GM12892 (cell line): ENCODE results near the gene TM4SF18.

Source experiments
- POLR2A ChIP-seq: IDR thresholded peaks from 2 replicates; pipeline ENCODE4 v1.6.1; 2011; ENCODE audit warnings: low read depth, low read length, control low read depth
- POLR2AphosphoS5 ChIP-seq: IDR thresholded peaks from 2 replicates; pipeline ENCODE4 v1.6.1; 2011; ENCODE audit warnings: low read depth, low read length, control low read depth
- TAF1 ChIP-seq: IDR thresholded peaks from 2 replicates; pipeline ENCODE4 v1.6.1; 2011; ENCODE audit warnings: low read depth, mild to moderate bottlenecking, control low read depth, low read length, borderline replicate concordance

DNA sequence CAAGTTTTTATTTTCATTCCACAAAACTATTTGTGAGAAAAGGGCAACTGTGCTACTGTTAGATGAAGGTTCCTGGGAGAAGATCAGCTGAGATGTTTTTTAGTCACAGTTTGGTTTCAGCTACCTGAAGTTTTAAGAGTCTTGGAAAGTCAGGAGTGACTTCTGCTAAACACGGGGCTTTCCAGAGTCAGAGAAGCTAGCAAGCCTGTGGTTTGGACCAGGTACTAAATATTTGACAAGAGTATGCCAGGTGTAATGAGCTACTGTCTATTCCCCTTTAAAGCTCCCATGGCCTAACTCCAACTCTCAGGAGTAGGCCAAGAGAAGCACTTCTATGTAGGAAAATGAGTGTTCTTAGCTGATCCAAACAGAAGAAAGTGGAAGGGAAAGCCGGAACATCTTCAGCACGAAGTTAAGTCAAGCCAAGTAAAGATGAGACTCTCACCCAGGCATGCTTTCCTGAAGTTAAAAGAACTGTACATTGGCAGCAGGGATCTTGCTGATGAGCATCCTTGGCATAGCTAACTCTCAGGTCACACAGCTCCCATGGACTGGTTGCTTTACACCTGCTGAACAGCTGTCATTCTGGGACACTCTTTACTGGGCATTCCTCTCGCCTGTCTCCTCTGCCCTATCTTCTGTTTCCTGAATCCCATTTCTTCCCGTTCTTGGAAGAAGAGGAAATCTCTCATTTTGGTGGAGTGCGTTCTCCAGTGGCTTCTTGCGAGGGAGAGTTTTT, 22.5 kb downstream of the TM4SF18 start:
- TF ChIP-seq POLR2A, result no peak
- no peak for TF ChIP-seq TAF1
- no peak for TF ChIP-seq POLR2AphosphoS5
